Ovary (tissue), 3 donors: ENCODE data around the gene DTL.

ENCODE experiments used
- POLR2A ChIP-seq: fragments of 450-650 bp; IDR thresholded peaks from one replicate; pipeline ENCODE4 v1.6.1; 2017; ENCODE audit warnings: antibody characterized with exemption, mild to moderate bottlenecking, moderate library complexity
- TF ChIP-seq, protein P1 (sequence below), 3 donors: fragments of 450-650 bp in 2 of 3; fragments of 200-600 bp in 1 of 3; IDR thresholded peaks; one replicate each; pipeline versions ENCODE4 v1.5.1 to v1.8.0; 2016 to 2022; ENCODE audit warnings: antibody characterized with exemption in 3 of 3, mild to moderate bottlenecking in 1 of 3
- donor health status: DM: no; HTN: no; CAD: no.

DNA sequence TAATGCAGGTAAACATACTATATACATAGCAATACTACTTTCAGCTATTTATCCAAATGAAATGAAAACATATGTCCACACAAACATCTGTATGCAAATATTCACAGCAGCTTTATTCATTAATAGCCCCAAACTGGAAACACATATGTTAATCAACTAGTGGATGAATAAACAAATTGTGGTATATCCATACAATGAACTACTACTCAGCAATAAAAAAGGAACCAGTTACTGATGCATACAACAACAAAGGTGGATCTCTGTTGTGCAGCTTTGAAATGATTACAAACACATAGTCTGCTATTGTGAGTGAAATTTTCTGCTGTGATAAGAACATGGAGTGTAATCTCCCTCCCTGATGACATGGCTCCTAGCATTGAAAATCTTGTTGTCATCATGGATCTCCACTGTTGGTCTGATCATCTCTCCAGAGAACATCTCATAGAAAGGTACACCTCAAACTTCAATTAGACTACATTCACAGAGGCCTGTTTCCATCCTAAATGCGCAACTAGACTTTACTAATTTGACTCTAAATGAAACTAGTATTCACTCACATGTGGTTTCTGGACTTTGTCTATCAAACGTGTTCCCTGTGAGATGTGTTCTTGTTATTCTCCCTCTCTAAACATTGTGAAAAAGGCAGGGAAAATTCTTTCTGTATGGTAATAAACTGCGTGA, 10.9 kb upstream of the DTL start:
- TF ChIP-seq, protein P1, sequence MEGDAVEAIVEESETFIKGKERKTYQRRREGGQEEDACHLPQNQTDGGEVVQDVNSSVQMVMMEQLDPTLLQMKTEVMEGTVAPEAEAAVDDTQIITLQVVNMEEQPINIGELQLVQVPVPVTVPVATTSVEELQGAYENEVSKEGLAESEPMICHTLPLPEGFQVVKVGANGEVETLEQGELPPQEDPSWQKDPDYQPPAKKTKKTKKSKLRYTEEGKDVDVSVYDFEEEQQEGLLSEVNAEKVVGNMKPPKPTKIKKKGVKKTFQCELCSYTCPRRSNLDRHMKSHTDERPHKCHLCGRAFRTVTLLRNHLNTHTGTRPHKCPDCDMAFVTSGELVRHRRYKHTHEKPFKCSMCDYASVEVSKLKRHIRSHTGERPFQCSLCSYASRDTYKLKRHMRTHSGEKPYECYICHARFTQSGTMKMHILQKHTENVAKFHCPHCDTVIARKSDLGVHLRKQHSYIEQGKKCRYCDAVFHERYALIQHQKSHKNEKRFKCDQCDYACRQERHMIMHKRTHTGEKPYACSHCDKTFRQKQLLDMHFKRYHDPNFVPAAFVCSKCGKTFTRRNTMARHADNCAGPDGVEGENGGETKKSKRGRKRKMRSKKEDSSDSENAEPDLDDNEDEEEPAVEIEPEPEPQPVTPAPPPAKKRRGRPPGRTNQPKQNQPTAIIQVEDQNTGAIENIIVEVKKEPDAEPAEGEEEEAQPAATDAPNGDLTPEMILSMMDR (IDR thresholded peaks at IDR 0.05) = no peak
- TF ChIP-seq POLR2A = no peak
